Lower lobe of right lung (tissue), 2 donors: Measurements from ENCODE around the gene LRFN4. TPM values are rescaled to one million over a fixed set of nuclear protein-coding genes. Genes with fewer than 3 reads are reported as not detected.

Experiments used
- ATAC-seq, 2 donors: fragments of 200-7000 bp; cut with Tn5 transposase; one replicate each; pipeline ENCODE4 v1.9.1; 2020 to 2022; ENCODE audit warnings: mild to moderate bottlenecking in 2 of 2, moderate library complexity in 2 of 2
- DNase-seq: peaks from one replicate; pipeline ENCODE4 v3.0.0-alpha.2; 2020
- H3K27ac ChIP-seq: fragments of 200-600 bp; one replicate; pipeline ENCODE4 v1.8.0; 2022
- H3K27me3 ChIP-seq: fragments of 200-600 bp; one replicate; pipeline ENCODE4 v1.8.0; 2022; ENCODE audit warnings: low read depth
- H3K36me3 ChIP-seq: fragments of 200-600 bp; one replicate; pipeline ENCODE4 v1.8.0; 2022; ENCODE audit warnings: mild to moderate bottlenecking
- H3K4me1 ChIP-seq: fragments of 200-600 bp; one replicate; pipeline ENCODE4 v1.8.0; 2022
- H3K4me3 ChIP-seq: fragments of 200-600 bp; one replicate; pipeline ENCODE4 v1.8.0; 2022; ENCODE audit warnings: mild to moderate bottlenecking
- H3K9me3 ChIP-seq: fragments of 200-600 bp; one replicate; pipeline ENCODE4 v1.8.0; 2022
- intact Hi-C: fragments of 100-400 bp; cut with DNase I; formaldehyde crosslinking; loops from one replicate; pipeline ENCODE4 v1.11.0; 2022
- total RNA-seq: library from RNA; stranded (reverse); fragmentation: NEBNext Ultra II Directional; extraction: Animal tissue kit (Norgen Biotek cat#: 25700); gene quantifications from one replicate; pipeline ENCODE4 v1.2.1, GENCODE V29; 2021
- TF ChIP-seq, protein P1 (sequence below): fragments of 200-600 bp; IDR thresholded peaks from one replicate; pipeline ENCODE4 v1.8.0; 2022; ENCODE audit warnings: antibody characterized with exemption, mild to moderate bottlenecking
- donor health status: DM: no; HTN: yes; CAD: no; lungs with severe emphysema.

Gene LRFN4
- total RNA-seq, 1 donor from 2014 or later: 15.7 TPM

DNA sequence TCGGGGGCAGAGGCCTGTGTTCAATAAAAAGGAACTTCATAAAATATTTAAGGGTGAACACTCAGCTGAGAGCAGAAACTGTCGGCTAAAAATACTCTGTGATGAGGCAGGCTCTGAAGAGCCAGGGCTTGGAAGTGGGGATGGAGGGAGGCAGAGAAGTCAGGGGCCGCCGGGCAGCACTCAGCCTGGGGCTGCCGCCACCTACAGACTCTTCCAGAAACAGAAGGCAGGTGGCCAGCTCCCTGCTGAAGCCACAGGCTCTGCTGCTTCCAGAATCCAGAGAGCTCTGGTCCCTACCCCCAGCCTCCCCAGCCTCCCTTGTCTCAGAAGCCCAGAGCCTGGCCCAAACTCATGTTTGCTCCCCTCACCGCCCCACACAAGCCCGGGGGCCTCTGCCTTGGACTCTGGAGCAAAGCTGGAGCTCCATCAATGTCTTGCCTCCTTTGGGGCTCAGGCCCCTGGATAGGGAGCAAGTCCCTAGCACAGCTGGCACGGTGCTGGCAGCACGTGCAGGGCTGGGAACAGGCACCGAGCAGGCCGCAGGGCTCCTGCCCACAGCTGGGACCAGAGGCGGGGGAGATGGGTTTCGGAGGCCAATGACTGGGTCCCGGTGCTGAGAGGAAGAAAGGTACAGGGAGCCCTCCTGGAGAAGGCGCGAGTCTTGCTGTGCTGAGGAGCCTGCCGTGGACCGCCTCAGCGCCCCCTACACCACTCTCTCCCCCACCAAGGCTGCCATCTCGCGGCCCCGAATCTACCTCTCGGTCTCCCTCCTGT, 8.2 kb downstream of the LRFN4 start:
- H3K4me3 ChIP-seq: no peak overlapping the region
- TF ChIP-seq, protein P1, sequence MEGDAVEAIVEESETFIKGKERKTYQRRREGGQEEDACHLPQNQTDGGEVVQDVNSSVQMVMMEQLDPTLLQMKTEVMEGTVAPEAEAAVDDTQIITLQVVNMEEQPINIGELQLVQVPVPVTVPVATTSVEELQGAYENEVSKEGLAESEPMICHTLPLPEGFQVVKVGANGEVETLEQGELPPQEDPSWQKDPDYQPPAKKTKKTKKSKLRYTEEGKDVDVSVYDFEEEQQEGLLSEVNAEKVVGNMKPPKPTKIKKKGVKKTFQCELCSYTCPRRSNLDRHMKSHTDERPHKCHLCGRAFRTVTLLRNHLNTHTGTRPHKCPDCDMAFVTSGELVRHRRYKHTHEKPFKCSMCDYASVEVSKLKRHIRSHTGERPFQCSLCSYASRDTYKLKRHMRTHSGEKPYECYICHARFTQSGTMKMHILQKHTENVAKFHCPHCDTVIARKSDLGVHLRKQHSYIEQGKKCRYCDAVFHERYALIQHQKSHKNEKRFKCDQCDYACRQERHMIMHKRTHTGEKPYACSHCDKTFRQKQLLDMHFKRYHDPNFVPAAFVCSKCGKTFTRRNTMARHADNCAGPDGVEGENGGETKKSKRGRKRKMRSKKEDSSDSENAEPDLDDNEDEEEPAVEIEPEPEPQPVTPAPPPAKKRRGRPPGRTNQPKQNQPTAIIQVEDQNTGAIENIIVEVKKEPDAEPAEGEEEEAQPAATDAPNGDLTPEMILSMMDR: no peak
- DNase-seq (no peak), ATAC-seq (no peak)
- peaks cover 3% of the 10 kb centered on the region for H3K36me3 ChIP-seq
- H3K9me3 ChIP-seq: no peaks in the 10 kb centered on the region
- intact Hi-C loops: no loop called here
- H3K4me1 ChIP-seq: no peaks in the 10 kb centered on the region
- no peaks in the 10 kb centered on the region for H3K27me3 ChIP-seq
- H3K27ac ChIP-seq: no peak overlapping the region

DNA sequence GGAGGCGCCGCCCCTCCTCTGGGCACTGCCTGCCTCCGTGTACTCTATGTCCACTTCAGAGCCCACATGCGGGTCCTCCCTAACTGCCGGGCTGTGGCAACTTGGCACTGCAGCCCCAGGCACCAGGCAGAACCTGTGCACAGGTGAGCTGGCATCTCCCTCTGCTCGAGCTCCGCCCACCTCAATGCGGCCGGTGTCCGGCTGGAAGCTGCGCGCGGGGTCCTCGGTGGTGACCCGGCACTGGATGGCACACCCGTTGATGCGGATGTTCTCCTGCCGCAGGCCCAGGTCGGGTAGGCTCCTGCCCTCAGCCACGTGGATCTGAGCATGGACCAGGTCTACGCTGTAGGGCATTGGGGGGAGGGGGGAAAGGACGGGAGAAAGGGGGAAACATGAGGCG, 9.1 kb downstream of the LRFN4 start:
- H3K9me3 ChIP-seq: no peaks in the 10 kb centered on the region
- H3K4me1 ChIP-seq: no peaks in the 10 kb centered on the region
- TF ChIP-seq, protein P1: no peak
- H3K4me3 ChIP-seq: no peak overlapping the region
- no peaks in the 10 kb centered on the region for H3K27me3 ChIP-seq
- H3K36me3 ChIP-seq: peaks cover 3% of the 10 kb centered on the region
- no peak for ATAC-seq
- DNase-seq: no peak
- intact Hi-C loops: no loop called here
- H3K27ac ChIP-seq: no peak overlapping the region

DNA sequence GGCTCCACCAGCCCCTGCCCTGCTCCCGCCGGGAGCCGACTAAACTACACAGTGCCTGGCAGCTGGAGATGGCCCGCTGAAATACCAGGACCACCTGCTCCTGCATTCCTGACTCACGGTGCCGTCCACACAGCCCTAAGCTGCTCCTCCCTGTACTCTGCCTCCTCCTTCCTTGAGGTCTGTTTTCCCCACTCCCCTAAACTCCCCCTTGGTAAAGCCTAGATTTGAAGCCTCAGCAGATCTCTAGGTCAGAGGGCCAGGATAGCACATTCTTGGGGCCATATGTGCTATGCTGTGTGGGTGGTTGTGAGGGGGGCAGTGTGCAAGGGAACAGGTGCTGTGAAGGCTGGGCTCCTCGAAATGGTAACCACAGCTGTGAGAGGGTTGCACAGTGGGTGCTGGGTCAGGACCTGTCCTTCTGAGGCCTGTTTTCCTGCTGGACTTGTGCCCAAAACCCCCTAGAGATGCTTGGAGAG, 9.7 kb downstream of the LRFN4 start:
- Histone ChIP-seq H3K9me3 (no peaks in the 10 kb centered on the region), H3K4me3 (no peak overlapping the region), H3K36me3 (peaks cover 3% of the 10 kb centered on the region), H3K4me1 (no peaks in the 10 kb centered on the region), H3K27ac (no peak overlapping the region), H3K27me3 (no peaks in the 10 kb centered on the region)
- TF ChIP-seq, protein P1: no peak
- DNase-seq (no peak), ATAC-seq (no peak)
- intact Hi-C loops: no loop called here

DNA sequence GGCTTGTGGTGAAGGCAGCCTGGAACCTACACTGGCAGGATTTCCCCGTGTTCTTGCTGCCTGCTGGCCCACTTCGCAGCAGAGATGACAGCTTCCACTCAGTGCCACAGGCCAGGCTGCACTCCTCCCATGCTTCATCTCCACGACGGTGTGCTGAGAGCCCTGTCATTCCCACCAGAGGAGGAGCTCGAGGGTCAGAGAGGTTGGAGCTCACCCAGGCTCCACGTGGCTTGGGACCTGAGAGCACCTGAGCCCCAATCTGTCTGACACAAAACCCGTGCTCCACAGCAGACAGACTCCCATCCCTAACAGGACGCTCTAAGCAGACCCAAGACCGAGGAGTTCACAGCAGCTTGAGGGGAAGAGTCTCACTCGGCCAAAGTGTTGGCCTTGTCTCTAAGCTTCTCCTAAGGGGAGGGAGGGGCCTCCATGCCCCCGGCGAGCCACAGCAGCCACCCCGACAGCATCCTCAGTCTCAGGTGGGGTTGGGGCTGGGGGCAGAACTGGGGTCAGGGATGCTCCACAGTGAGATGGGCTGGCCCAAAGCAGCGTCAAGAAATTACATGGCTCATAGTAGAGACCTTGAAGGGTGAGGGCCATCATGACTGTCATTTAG, 10.7 kb downstream of the LRFN4 start:
- H3K9me3 ChIP-seq: no peaks in the 10 kb centered on the region
- TF ChIP-seq, protein P1: no peak
- no peak overlapping the region for H3K4me3 ChIP-seq
- H3K27ac ChIP-seq: no peak overlapping the region
- H3K4me1 ChIP-seq: no peaks in the 10 kb centered on the region
- intact Hi-C loops: no loop called here
- ATAC-seq: no peak
- DNase-seq: no peak
- peaks cover 3% of the 10 kb centered on the region for H3K36me3 ChIP-seq
- H3K27me3 ChIP-seq: no peaks in the 10 kb centered on the region

DNA sequence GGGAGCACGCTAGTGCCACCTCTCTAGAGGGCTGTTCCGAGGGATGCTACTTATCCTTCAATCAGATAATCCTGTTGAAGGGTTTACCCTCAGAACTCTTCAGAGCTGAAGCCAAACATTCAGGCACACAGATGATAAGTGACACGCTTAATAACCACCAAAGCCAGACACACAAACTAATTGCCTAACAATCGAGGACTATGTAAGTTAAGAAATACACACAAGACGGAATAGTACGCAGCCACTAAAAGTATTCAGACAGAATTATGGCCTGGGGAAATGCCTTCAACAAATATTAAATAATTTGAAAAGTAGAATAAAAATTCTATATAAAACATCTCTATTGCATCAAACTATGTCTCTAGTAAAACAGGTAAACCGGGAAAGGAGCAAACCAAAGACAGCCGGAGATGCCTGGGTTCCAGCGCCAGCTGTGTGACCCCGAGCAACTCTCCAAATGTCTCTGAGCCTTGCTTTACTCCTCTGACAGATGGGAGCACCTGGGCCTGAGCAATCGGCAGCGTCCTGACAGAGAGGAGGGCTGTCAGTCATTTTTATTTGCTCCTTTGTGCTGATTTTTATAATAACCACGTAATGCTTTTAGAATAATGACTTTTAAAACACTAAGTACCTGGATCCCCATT, 11.3 kb downstream of the LRFN4 start:
- Histone ChIP-seq H3K27ac (no peak overlapping the region), H3K4me3 (no peak overlapping the region), H3K9me3 (no peaks in the 10 kb centered on the region), H3K36me3 (peaks cover 3% of the 10 kb centered on the region), H3K4me1 (no peaks in the 10 kb centered on the region), H3K27me3 (no peaks in the 10 kb centered on the region)
- no peak for ATAC-seq
- intact Hi-C loops: no loop called here
- TF ChIP-seq, protein P1: no peak
- DNase-seq: no peak
